Upper lobe of left lung (tissue), 6 donors: ENCODE data around the gene SLC44A5. TPM values are rescaled to one million over a fixed set of nuclear protein-coding genes. Genes with fewer than 3 reads are reported as not detected.

Experiments
- ATAC-seq, 2 donors: fragments of 200-7000 bp; cut with Tn5 transposase; one replicate each; pipeline ENCODE4 v1.9.1; 2022; ENCODE audit warnings: mild to moderate bottlenecking in 2 of 2, moderate library complexity in 2 of 2; ENCODE audit not compliant: low FRiP score in 2 of 2
- DNase-seq, 2 donors: peaks; one replicate each; pipeline ENCODE4 v3.0.0-alpha.2; 2019 to 2020
- H3K27ac ChIP-seq, 4 donors: fragments of 200-600 bp; sonication (generic); one replicate each; pipeline ENCODE4 v1.5.1; 2016 to 2019
- H3K27me3 ChIP-seq, 4 donors: fragments of 200-600 bp; sonication (generic); one replicate each; pipeline ENCODE4 v1.5.1; 2017 to 2019
- H3K36me3 ChIP-seq, 4 donors: fragments of 200-600 bp; sonication (generic); one replicate each; pipeline ENCODE4 v1.5.1; 2016 to 2019
- H3K4me1 ChIP-seq, 4 donors: fragments of 200-600 bp; sonication (generic); one replicate each; pipeline ENCODE4 v1.5.1; 2018 to 2019
- H3K4me3 ChIP-seq, 4 donors: fragments of 200-600 bp; sonication (generic); one replicate each; pipeline ENCODE4 v1.5.1; 2017 to 2019; ENCODE audit warnings: mild to moderate bottlenecking in 2 of 4, moderate library complexity in 1 of 4
- H3K9me3 ChIP-seq, 4 donors: fragments of 200-600 bp; sonication (generic); one replicate each; pipeline ENCODE4 v1.5.1; 2018 to 2019
- CTCF ChIP-seq, 6 experiments: fragments of 450-650 bp in 4 of 6; fragments of 200-600 bp in 2 of 6; sonication (generic) in 2 of 6; IDR thresholded peaks; one replicate each; pipeline ENCODE4 v1.5.1; 2016 to 2019; ENCODE audit warnings: antibody characterized with exemption in 6 of 6
- EP300 ChIP-seq, 4 donors: sonication (generic); formaldehyde crosslinking; IDR thresholded peaks; one replicate each; pipeline ENCODE4 v1.5.1; 2017; ENCODE audit warnings: antibody characterized with exemption in 4 of 4, control low read depth in 2 of 4
- POLR2A ChIP-seq, 4 donors: fragments of 450-650 bp; IDR thresholded peaks; one replicate each; pipeline ENCODE4 v1.5.1; 2016 to 2017; ENCODE audit warnings: antibody characterized with exemption in 4 of 4, mild to moderate bottlenecking in 2 of 4
- POLR2AphosphoS5 ChIP-seq, 2 donors: sonication (generic); formaldehyde crosslinking; IDR thresholded peaks; one replicate each; pipeline ENCODE4 v1.5.1; 2017; ENCODE audit warnings: antibody characterized with exemption in 2 of 2
- WGBS, 2 donors: methylation state at CpG; one replicate each; pipeline ENCODE4 v1.1.5; 2017 to 2018; 5-methylcytosine and 5-hydroxymethylcytosine counted together
- total RNA-seq, 6 donors: library from RNA; depleted of rRNA in 4 of 6; stranded (reverse); fragments of >200 nt in 4 of 6; gene quantifications; one replicate each; pipeline versions ENCODE4 v1.1.0 to v1.2.1, GENCODE V29; 2016 to 2021
- donor health status: DM: no; HTN: no; CAD: no; lungs with moderate emphysema.
- donor health status: DM: no; HTN: yes; CAD: no; lungs with severe emphysema.

The SLC44A5 gene
- total RNA-seq, 6 donors from 2014 or later, result 0.11 to 4.2 (median 0.40) TPM; not detected in 1

GRCh38 chr1:75341537-75341936 lies 269.4 kb downstream of the SLC44A5 start:
- Histone ChIP-seq H3K4me3 (no peak overlapping the region), H3K27me3 (no peaks in the 10 kb centered on the region), H3K27ac (no peak overlapping the region), H3K9me3 (no peaks in the 10 kb centered on the region), H3K36me3 (no peaks in the 10 kb centered on the region), H3K4me1 (no peaks in the 10 kb centered on the region)
- ATAC-seq, result no peak
- no peak for DNase-seq
- 65 to 69% methylated on average over 3 of the region's 3 CpGs for WGBS, 2 donors
- TF ChIP-seq POLR2A (IDR thresholded peaks at IDR 0.05), result no peak
- no peak for TF ChIP-seq EP300 (IDR thresholded peaks at IDR 0.05)
- no peak for TF ChIP-seq CTCF (IDR thresholded peaks at IDR 0.05)
- no peak for TF ChIP-seq POLR2AphosphoS5 (IDR thresholded peaks at IDR 0.05)

- no peak for DNase-seq
- H3K27ac ChIP-seq, result no peak overlapping the region
- H3K4me1 ChIP-seq, result no peaks in the 10 kb centered on the region
- H3K9me3 ChIP-seq, result no peaks in the 10 kb centered on the region
- H3K4me3 ChIP-seq, result no peak overlapping the region
- no peak for ATAC-seq
- WGBS, 2 donors, result 74 to 80% methylated on average over 6 of the region's 6 CpGs
- no peaks in the 10 kb centered on the region for H3K27me3 ChIP-seq
- no peak for TF ChIP-seq EP300 (IDR thresholded peaks at IDR 0.05)
- TF ChIP-seq POLR2A (IDR thresholded peaks at IDR 0.05), result no peak
- TF ChIP-seq CTCF (IDR thresholded peaks at IDR 0.05), result no peak
- no peak for TF ChIP-seq POLR2AphosphoS5 (IDR thresholded peaks at IDR 0.05)
- no peaks in the 10 kb centered on the region for H3K36me3 ChIP-seq
Measured at GRCh38 chr1:75338616-75339483, 272.1 kb downstream of the SLC44A5 start.

- 63 to 82% methylated on average over 4 of the region's 4 CpGs for WGBS, 2 donors
- no peaks in the 10 kb centered on the region for H3K9me3 ChIP-seq
- H3K4me3 ChIP-seq, result no peak overlapping the region
- H3K4me1 ChIP-seq, result no peaks in the 10 kb centered on the region
- no peak for TF ChIP-seq EP300 (IDR thresholded peaks at IDR 0.05)
- TF ChIP-seq CTCF (IDR thresholded peaks at IDR 0.05), result no peak
- TF ChIP-seq POLR2AphosphoS5 (IDR thresholded peaks at IDR 0.05), result no peak
- no peaks in the 10 kb centered on the region for H3K27me3 ChIP-seq
- no peak overlapping the region for H3K27ac ChIP-seq
- no peak for DNase-seq
- ATAC-seq, result no peak
- no peaks in the 10 kb centered on the region for H3K36me3 ChIP-seq
Measured at GRCh38 chr1:75334876-75335389, 276.0 kb downstream of the SLC44A5 start.

GRCh38 chr1:75330624-75331023 lies 280.3 kb downstream of the SLC44A5 start:
- H3K27ac ChIP-seq, result no peak overlapping the region
- no peaks in the 10 kb centered on the region for H3K27me3 ChIP-seq
- no peaks in the 10 kb centered on the region for H3K9me3 ChIP-seq
- no peak for ATAC-seq
- H3K4me3 ChIP-seq, result no peak overlapping the region
- H3K36me3 ChIP-seq, result no peaks in the 10 kb centered on the region
- TF ChIP-seq POLR2A (IDR thresholded peaks at IDR 0.05) (no peak), EP300 (IDR thresholded peaks at IDR 0.05) (no peak), POLR2AphosphoS5 (IDR thresholded peaks at IDR 0.05) (no peak), CTCF (IDR thresholded peaks at IDR 0.05) (no peak)
- H3K4me1 ChIP-seq, result no peaks in the 10 kb centered on the region
- no peak for DNase-seq

- H3K36me3 ChIP-seq, result no peaks in the 10 kb centered on the region
- no peaks in the 10 kb centered on the region for H3K9me3 ChIP-seq
- DNase-seq, result no peak
- no peaks in the 10 kb centered on the region for H3K4me1 ChIP-seq
- no peak overlapping the region for H3K27ac ChIP-seq
- no peaks in the 10 kb centered on the region for H3K27me3 ChIP-seq
- no peak overlapping the region for H3K4me3 ChIP-seq
- TF ChIP-seq EP300 (IDR thresholded peaks at IDR 0.05) (no peak), POLR2AphosphoS5 (IDR thresholded peaks at IDR 0.05) (no peak), CTCF (IDR thresholded peaks at IDR 0.05) (no peak), POLR2A (IDR thresholded peaks at IDR 0.05) (no peak)
- WGBS, 2 donors, result 43 to 52% methylated on average over 4 of the region's 4 CpGs
- ATAC-seq, result no peak
Measured at GRCh38 chr1:75328691-75329090, 282.2 kb downstream of the SLC44A5 start.
